VCaP (cell line): ENCODE data around the gene DMRTC2.
A peak's percentile ranks its signal among the peaks of the same experiment; 100 is the strongest.
"Not testable (repeated sequence)": the region's sequence is repeated elsewhere in the genome, so short reads cannot be mapped to it uniquely, and the experiment has no call there.

Experiments used
- H3K27ac ChIP-seq: fragments of 450-650 bp; 2 replicates; pipeline ENCODE4 v1.5.1; 2017
- CTCF ChIP-seq: fragments of 450-650 bp; conservative IDR thresholded peaks from 2 replicates; pipeline ENCODE4 v1.5.1; 2017; ENCODE audit warnings: mild to moderate bottlenecking, moderate library complexity

DMRTC2 gene

DNA sequence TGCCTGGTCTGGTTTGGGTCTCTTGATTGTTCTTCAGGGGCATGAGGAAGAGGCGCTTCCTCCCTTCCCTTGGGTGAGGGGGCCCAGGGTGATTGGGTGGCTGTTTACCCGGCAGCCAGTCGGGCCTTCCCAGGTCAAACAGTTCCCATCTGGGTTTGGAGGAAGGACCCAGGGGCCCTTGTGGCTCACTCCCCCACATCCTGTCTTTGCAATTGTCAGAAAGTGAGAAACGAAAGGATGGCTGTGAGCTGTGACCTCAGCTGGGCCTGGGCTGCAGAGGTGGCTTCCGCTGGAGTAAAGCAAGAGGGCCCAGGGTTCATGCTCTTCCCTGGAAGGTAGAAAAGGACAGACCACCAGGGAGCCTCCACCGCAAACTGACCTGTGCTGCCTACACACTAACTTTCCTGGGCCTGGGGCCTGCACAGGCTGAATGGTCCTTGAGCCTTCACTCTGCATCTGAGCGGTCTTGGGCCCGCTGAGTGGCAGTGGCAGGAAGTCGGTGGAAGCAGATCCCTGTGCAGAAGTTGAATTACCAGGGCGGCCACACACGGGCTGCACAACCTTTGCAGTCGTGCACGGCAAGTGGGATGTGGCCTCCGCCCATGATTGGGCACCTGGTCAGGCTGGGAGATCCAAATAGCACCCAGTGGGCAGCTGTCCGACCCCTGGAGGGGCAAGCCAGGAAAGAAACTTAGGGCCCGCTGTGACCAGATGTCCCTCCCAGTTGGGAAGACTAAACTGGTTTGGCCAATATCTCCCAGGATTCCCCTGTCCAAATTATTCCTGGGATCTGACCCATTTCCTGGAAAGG is 26.9 kb downstream of the DMRTC2 start:
- H3K27ac ChIP-seq: no peak overlapping the region; the same call in 1 of the 2 replicates

DNA sequence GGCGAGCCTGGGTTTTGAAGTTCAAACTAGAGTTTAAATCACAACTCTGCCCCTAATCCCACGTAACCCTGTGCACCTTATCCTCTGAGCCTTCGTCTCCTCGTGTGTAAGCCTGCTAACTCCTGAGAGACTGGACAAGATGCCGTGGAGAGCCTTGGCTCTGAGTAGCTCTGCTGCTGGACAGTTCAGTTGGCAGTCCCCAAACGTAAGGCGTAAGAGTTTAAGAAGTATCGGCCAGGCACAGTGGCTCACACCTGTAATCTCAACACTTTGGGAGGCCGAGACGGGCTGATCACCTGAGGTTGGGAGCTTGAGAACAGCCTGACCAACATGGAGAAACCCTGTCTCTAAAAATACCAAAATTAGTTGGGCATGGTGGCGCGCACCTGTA is 27.5 kb downstream of the DMRTC2 start:
- H3K27ac ChIP-seq: no peak overlapping the region; the same call in 1 of the 2 replicates
- no peak for TF ChIP-seq CTCF

More for the DNA sequence above, 26.9 kb downstream of the DMRTC2 start:
- no peak for TF ChIP-seq CTCF

DNA sequence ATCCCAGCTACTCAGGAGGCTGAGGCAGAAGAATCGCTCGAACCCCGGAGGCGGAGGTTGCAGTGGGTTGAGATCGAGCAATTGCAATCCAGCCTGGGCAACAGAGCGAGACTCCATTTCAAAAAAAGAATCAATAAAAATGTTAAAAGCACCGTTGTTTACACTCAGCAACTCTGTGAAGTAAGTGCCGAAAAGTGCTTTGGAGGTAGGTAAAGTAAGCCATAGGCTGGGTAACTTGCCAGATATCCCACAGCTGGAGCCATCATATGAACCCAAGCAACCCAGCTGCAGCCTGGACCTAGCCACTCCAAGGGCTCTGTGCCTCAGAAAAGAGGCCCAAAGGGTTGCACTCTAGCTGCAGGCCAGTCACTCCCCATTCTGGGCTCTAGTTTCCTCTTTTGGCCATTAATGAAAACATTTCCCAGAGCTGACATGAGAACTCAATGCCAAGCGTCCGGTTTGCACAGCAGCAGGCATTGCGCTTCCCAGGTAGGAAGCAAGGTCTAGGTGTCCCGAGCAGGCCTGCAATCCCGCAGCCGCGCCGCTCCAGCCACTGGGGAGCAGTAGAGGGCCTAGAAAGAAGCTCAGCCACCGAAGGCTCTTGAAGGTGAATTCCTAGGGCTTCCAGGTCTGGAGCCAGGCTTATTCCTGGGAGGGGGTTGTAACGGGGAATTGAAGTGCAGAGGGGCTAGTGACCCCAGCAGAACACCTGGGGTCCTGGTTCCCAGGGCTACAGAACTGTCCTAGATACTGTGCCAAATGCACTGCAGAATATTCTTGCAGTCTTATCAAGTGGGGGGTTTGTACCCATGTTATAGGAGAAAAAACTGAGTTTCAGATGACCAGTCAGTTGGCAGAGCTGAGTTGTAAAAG is 28.2 kb downstream of the DMRTC2 start:
- H3K27ac ChIP-seq: peak overlapping the region; percentile 30; the same call in 1 of the 2 replicates
- peak; percentile 90 for TF ChIP-seq CTCF

GRCh38 chr19:41875973-41876372 is 31.1 kb downstream of the DMRTC2 start:
- not testable (repeated sequence) for H3K27ac ChIP-seq

GRCh38 chr19:41876847-41877832 is 32.3 kb downstream of the DMRTC2 start, which contains the start of gene CD79A:
TSS of gene CD79A (plus strand) at chr19:41877279. CDS start at chr19:41877305, 26 bp downstream.
- no peak within 1 kb of the TSS for H3K27ac ChIP-seq
- TF ChIP-seq CTCF: no peak

- no peak overlapping the region for H3K27ac ChIP-seq
- TF ChIP-seq CTCF: no peak
Measured at GRCh38 chr19:41877916-41878905, 33.4 kb downstream of the DMRTC2 start.
